Stomach (tissue), 19 donors: ENCODE results near the gene TWF1. TPM values are rescaled to one million over a fixed set of nuclear protein-coding genes. Genes with fewer than 3 reads are reported as not detected.

Source experiments
- DNase-seq, 2 donors: peaks; one replicate each; pipeline versions ENCODE4 v3.0.0 to v3.0.0-alpha.2; 2013 to 2019
- H3K27ac ChIP-seq, 5 donors: fragments of 200-600 bp in 4 of 5; sonication (generic) in 4 of 5; one replicate each; pipeline ENCODE4 v1.5.1; 2013 to 2019; ENCODE audit warnings: mild to moderate bottlenecking in 1 of 5, moderate library complexity in 1 of 5
- H3K27me3 ChIP-seq, 3 donors: fragments of 200-600 bp; sonication (generic); one replicate each; pipeline ENCODE4 v1.5.1; 2017 to 2019; ENCODE audit warnings: mixed run types in 1 of 3
- H3K36me3 ChIP-seq, 4 donors: fragments of 200-600 bp; sonication (generic); 1 replicate in 3 of 4; 2 replicates in 1 of 4; pipeline ENCODE4 v1.5.1; 2016 to 2019
- H3K4me1 ChIP-seq, 4 donors: fragments of 200-600 bp; sonication (generic); one replicate each; pipeline ENCODE4 v1.5.1; 2016 to 2019
- H3K4me3 ChIP-seq, 4 donors: fragments of 200-600 bp; sonication (generic) in 3 of 4; one replicate each; pipeline ENCODE4 v1.5.1; 2016 to 2019; ENCODE audit warnings: mild to moderate bottlenecking in 1 of 4
- H3K9me3 ChIP-seq, 4 donors: fragments of 200-600 bp; sonication (generic); one replicate each; pipeline ENCODE4 v1.5.1; 2016 to 2019
- EP300 ChIP-seq: sonication (generic); formaldehyde crosslinking; IDR thresholded peaks from one replicate; pipeline ENCODE4 v1.6.1; 2017; ENCODE audit warnings: antibody characterized with exemption
- POLR2A ChIP-seq, 4 donors: fragments of 450-650 bp; IDR thresholded peaks; one replicate each; pipeline ENCODE4 v1.6.1; 2016; ENCODE audit warnings: antibody characterized with exemption in 4 of 4, control low read depth in 2 of 4, mild to moderate bottlenecking in 1 of 4, moderate library complexity in 1 of 4
- POLR2AphosphoS5 ChIP-seq, 3 donors: sonication (generic); formaldehyde crosslinking; IDR thresholded peaks; one replicate each; pipeline ENCODE4 v1.6.1; 2016; ENCODE audit warnings: antibody characterized with exemption in 3 of 3
- WGBS, 5 donors: extraction: QIAGEN DNeasy Blood & Tissue Kit in 3 of 5; methylation state at CpG; one replicate each; pipeline versions ENCODE4 v1.1.5 to v1.1.7; 2013 to 2018; 5-methylcytosine and 5-hydroxymethylcytosine counted together
- intact Hi-C: fragments of 100-400 bp; cut with DNase I; formaldehyde crosslinking; loops from one replicate; pipeline ENCODE4 v1.15.1; 2023; ENCODE audit warnings: low total_unique reads
- long read RNA-seq, 10 donors: transcript quantifications; one replicate each; lab custom pipeline, GENCODE V29; 2026
- polyA plus RNA-seq, 3 donors: library from polyadenylated mRNA; stranded (reverse); fragments of 200-250 nt; gene quantifications; one replicate each; pipeline ENCODE4 v1.2.3, GENCODE V29; 2013
- total RNA-seq, 5 donors: library from RNA; depleted of rRNA; stranded (reverse); fragments of >200 nt; gene quantifications; one replicate each; pipeline versions ENCODE4 v1.1.0 to v1.2.3, GENCODE V29; 2014 to 2016
- TF ChIP-seq, protein P1 (sequence below), 7 experiments: fragments of 450-650 bp in 4 of 7; fragments of 200-600 bp in 3 of 7; sonication (generic) in 3 of 7; IDR thresholded peaks; one replicate each; pipeline ENCODE4 v1.5.1; 2016 to 2019; ENCODE audit warnings: antibody characterized with exemption in 7 of 7, control low read depth in 2 of 7, mild to moderate bottlenecking in 1 of 7
- donor health status: healthy with polysubstance abuse.
- donor health status: Bipolar disorder and iron deficiency.
- donor health status: healthy.

TWF1 gene
- total RNA-seq (100 to 1,000 TPM in 1 of 5 donors, 10 to 100 TPM in 4; 44.3 to 164 (median 88.4) TPM), polyA plus RNA-seq (10 to 100 TPM; 53.8 to 74.5 (median 65.2) TPM)
- long read RNA-seq, donor 1, transcript TWF1-201 (9 exons, 3,045 nt) = major isoform, 5 of 7 reads
- long read RNA-seq, donor 1, partial matches to known transcripts = 0 of 7 reads
- long read RNA-seq, donor 1, other reads (novel, unspliced or antisense) = 0 of 7 reads
- long read RNA-seq, donor 2, transcript TWF1-201 (9 exons, 3,045 nt) = major isoform, 13 of 15 reads
- long read RNA-seq, donor 2, partial matches to known transcripts = 0 of 15 reads
- long read RNA-seq, donor 2, other reads (novel, unspliced or antisense) = 0 of 15 reads
- long read RNA-seq, donor 3, transcript TWF1-201 (9 exons, 3,045 nt) = major isoform, 7 of 7 reads
- long read RNA-seq, donor 3, partial matches to known transcripts = 0 of 7 reads
- long read RNA-seq, donor 3, other reads (novel, unspliced or antisense) = 0 of 7 reads
- long read RNA-seq, donor 4, partial matches to known transcripts = 0 of 2 reads
- long read RNA-seq, donor 4, other reads (novel, unspliced or antisense) = 0 of 2 reads
- long read RNA-seq, donor 5, transcript TWF1-201 (9 exons, 3,045 nt) = major isoform, 19 of 21 reads
- long read RNA-seq, donor 5, partial matches to known transcripts = 0 of 21 reads
- long read RNA-seq, donor 5, other reads (novel, unspliced or antisense) = 0 of 21 reads
- long read RNA-seq, donor 6, transcript TWF1-201 (9 exons, 3,045 nt) = major isoform, 25 of 33 reads
- long read RNA-seq, donor 6, partial matches to known transcripts = 5 of 33 reads
- long read RNA-seq, donor 6, other reads (novel, unspliced or antisense) = 0 of 33 reads
- long read RNA-seq, donor 7, transcript TWF1-201 (9 exons, 3,045 nt) = major isoform, 24 of 25 reads
- long read RNA-seq, donor 7, partial matches to known transcripts = 0 of 25 reads
- long read RNA-seq, donor 7, other reads (novel, unspliced or antisense) = 0 of 25 reads
- long read RNA-seq, donor 8, transcript TWF1-201 (9 exons, 3,045 nt) = major isoform, 19 of 20 reads
- long read RNA-seq, donor 8, partial matches to known transcripts = 0 of 20 reads
- long read RNA-seq, donor 8, other reads (novel, unspliced or antisense) = 0 of 20 reads
- long read RNA-seq, donor 9, transcript TWF1-201 (9 exons, 3,045 nt) = major isoform, 23 of 25 reads
- long read RNA-seq, donor 9, partial matches to known transcripts = 0 of 25 reads
- long read RNA-seq, donor 9, other reads (novel, unspliced or antisense) = 0 of 25 reads
- long read RNA-seq, donor 10, transcript TWF1-201 (9 exons, 3,045 nt) = major isoform, 9 of 10 reads
- long read RNA-seq, donor 10, partial matches to known transcripts = 0 of 10 reads
- long read RNA-seq, donor 10, other reads (novel, unspliced or antisense) = 0 of 10 reads

DNA sequence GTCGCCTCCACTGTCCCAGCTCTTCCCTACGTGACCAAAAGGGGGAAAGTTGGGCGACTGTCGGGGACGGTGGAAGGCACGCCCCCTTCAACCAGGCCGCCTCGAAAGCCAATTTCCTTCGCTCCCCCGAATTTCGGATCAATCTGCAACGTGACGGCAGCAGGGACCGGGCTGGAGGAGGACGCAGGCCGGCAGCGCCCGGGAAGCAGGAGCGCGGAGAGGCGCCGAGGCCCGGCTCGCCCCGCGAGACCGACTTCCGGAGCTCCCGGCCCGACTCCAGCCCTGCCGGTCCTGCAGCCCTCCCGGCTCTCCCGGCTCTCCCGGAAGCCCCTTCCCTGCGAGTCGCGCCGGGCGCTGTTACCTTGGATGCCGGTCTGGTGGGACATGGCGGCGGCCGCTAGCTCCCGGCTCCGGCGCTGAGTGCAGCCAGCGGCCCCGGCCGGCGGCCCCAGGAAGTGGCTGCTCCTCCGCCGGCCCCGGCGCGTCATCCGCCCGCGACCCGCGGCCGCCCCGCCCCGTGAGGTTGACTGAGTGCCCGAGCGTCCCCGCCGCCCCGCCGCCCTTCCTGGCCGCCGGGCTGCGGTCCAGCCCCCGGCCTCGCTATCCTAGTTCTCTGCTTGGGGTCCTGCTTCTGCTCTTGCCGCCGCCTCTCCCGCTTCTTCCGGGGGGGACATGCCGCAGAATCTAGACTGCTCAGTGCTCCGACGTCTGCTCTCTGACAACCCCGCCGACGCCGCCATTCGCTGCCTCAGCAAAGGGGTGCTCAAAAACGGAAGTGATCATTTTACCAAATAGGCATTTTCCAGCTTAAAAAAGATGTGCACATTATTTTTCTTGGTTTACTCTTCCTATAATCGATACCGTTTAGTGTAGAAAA lies at the start of gene TWF1:
TSS of gene TWF1 (minus strand) at position 458 of the 877 bp plus-strand sequence. CDS start at position 386, 72 bp downstream.
- TF ChIP-seq, protein P1, sequence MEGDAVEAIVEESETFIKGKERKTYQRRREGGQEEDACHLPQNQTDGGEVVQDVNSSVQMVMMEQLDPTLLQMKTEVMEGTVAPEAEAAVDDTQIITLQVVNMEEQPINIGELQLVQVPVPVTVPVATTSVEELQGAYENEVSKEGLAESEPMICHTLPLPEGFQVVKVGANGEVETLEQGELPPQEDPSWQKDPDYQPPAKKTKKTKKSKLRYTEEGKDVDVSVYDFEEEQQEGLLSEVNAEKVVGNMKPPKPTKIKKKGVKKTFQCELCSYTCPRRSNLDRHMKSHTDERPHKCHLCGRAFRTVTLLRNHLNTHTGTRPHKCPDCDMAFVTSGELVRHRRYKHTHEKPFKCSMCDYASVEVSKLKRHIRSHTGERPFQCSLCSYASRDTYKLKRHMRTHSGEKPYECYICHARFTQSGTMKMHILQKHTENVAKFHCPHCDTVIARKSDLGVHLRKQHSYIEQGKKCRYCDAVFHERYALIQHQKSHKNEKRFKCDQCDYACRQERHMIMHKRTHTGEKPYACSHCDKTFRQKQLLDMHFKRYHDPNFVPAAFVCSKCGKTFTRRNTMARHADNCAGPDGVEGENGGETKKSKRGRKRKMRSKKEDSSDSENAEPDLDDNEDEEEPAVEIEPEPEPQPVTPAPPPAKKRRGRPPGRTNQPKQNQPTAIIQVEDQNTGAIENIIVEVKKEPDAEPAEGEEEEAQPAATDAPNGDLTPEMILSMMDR (IDR thresholded peaks at IDR 0.05) = peak in 3 of 7 experiments; percentile 17 to 36 (median 31)
- TF ChIP-seq POLR2AphosphoS5 (IDR thresholded peaks at IDR 0.05) (peak in 2 of 3 donors; percentile 70 to 79), POLR2A (IDR thresholded peaks at IDR 0.05) (no peak), EP300 (no peak)
- peak; percentile 89 to 97 for DNase-seq
- Histone ChIP-seq H3K27me3 (no peaks in the 10 kb centered on the region), H3K4me1 (peaks cover 0 to 43% (median 27%) of the 10 kb centered on the region in 4 donors), H3K9me3 (no peaks in the 10 kb centered on the region), H3K36me3 (peaks cover 4 to 16% (median 15%) of the 10 kb centered on the region in 4 donors), H3K27ac (peak within 1 kb of the TSS; percentile 93 to 98 (median 98)), H3K4me3 (peak within 1 kb of the TSS; percentile 88 to 98 (median 96))
- intact Hi-C loops = no loop called here
- WGBS, 5 donors = 0 to 1% (median 1%) methylated on average over 16 to 89 of the region's 89 CpGs

DNA sequence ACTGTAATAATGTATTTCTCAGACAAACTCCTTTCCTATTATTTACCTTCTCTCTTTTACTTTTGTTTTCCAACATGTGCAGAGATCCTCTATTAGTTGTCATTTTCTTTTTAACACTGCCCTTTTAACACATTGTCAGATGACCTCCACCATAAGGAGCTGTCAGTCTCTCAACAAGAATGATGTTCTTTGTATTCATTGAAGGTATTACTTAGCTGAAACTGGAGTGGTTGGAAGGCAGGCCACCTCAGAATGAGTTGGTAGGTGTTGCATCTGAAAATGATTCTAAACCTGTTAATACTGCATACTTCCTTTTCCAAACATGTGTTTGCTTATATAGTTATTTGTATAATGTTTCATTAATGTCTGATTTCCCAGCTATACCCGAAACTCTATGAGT lies 46.6 kb upstream of the TWF1 start:
- Histone ChIP-seq H3K4me1 (peaks cover 0 to 2% (median 0%) of the 10 kb centered on the region in 4 donors), H3K9me3 (peaks cover 0 to 6% (median 0%) of the 10 kb centered on the region in 4 donors), H3K36me3 (peaks cover 0 to 6% (median 2%) of the 10 kb centered on the region in 4 donors), H3K27ac (no peak overlapping the region), H3K27me3 (no peaks in the 10 kb centered on the region), H3K4me3 (no peak overlapping the region)
- no peak for DNase-seq
- WGBS, 5 donors = 77 to 97% (median 90%) methylated on average over 1 of the region's 1 CpG
- TF ChIP-seq, protein P1 (IDR thresholded peaks at IDR 0.05) = no peak
- no peak for TF ChIP-seq EP300
- intact Hi-C loops = no loop called here

DNA sequence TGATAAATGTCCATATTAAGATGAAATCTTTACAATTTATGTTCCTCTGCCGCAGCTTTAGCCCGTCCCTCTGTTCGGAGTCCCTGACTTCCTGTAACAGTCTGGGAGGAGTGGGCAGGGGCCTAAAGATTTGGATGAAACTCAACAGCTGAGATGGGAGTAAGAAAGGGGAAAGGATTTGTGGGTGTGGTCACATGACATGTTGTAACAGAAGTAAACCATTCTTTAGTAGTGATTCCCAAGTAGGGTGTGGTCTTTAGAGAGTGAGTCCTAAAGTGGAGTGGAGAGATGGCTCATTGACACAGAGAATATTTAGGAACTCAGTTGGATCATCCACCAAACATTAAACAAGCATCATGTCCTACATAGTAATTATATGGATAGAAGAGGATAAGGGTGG lies 42.7 kb upstream of the TWF1 start:
- no peak for DNase-seq
- peaks cover 0 to 11% (median 5%) of the 10 kb centered on the region in 4 donors for H3K36me3 ChIP-seq
- no peak overlapping the region for H3K4me3 ChIP-seq
- H3K4me1 ChIP-seq = peaks cover 0 to 2% (median 0%) of the 10 kb centered on the region in 4 donors
- intact Hi-C loops = no loop called here
- TF ChIP-seq POLR2A (IDR thresholded peaks at IDR 0.05) (no peak), POLR2AphosphoS5 (IDR thresholded peaks at IDR 0.05) (no peak), EP300 (no peak)
- TF ChIP-seq, protein P1 (IDR thresholded peaks at IDR 0.05) = no peak
- no peaks in the 10 kb centered on the region for H3K27me3 ChIP-seq
- H3K27ac ChIP-seq = no peak overlapping the region
- peaks cover 0 to 7% (median 0%) of the 10 kb centered on the region in 4 donors for H3K9me3 ChIP-seq
- 79 to 100% (median 97%) methylated on average over 3 of the region's 3 CpGs for WGBS, 5 donors
